Activated gamma-delta T cell treated with Interleukin-2 at 50 U/mL for 16 hours (primary cell): ENCODE measurements around the gene CMAS.
"Not testable (repeated sequence)": the region's sequence is repeated elsewhere in the genome, so short reads cannot be mapped to it uniquely, and the experiment has no call there.

Source experiments
- DNase-seq: peaks from one replicate; pipeline ENCODE4 v3.0.0-alpha.2; 2020

Gene CMAS

DNA sequence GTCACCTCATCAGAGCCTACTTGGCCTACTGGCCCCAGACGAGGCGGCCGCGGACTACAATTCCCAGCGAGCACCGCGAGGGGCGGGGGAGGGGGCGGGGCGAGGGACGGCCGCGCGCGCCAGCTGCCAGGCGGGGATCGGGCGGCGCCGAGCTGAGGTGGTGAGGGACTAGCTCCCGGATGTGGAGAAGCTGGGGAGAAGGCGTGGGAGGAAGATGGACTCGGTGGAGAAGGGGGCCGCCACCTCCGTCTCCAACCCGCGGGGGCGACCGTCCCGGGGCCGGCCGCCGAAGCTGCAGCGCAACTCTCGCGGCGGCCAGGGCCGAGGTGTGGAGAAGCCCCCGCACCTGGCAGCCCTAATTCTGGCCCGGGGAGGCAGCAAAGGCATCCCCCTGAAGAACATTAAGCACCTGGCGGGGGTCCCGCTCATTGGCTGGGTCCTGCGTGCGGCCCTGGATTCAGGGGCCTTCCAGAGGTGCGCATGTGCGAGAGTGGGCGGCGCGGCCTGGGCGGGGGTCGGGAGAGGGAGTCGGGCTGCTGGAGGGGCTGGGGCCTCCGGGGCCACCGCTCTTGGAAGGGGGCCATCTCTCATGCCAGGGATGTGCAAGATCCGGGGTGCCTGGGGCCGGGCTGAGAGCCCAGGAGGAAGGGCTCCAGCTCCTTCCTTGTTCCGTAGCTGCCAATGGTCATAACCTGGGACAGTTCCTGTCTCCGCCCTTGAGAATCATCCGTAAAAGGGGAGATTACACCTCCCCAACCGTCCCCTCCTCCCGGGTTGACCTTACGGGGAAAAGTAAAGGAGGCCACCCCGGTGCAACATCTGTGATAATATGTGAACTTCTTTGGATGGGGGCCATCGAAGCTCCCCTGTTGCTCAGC lies at the start of gene CMAS:
Gene CMAS (plus strand): TSS at position 129 of the 878 bp plus-strand sequence. CDS start 86 bp downstream, at position 215.
- peak; percentile 75 for DNase-seq

DNA sequence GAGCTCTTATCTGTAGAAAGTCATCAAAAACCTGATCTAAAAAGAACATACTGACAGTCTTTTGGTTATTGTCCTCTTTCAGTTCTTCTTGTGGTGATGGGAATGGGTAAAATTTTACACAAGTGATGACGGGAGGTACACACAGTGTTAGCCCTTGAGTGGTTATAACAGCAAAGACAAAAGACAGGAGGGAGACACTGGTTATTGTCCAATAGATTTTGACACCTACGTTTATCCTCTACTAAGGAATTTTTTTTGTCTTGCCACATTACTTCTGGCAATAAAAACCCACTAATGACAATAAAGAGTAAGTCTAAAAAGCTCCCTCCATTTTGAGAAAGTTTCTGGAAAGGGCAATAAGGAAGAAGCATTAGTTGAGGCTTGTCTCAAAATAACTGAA lies 47.7 kb upstream of the CMAS start:
- DNase-seq: no peak

DNA sequence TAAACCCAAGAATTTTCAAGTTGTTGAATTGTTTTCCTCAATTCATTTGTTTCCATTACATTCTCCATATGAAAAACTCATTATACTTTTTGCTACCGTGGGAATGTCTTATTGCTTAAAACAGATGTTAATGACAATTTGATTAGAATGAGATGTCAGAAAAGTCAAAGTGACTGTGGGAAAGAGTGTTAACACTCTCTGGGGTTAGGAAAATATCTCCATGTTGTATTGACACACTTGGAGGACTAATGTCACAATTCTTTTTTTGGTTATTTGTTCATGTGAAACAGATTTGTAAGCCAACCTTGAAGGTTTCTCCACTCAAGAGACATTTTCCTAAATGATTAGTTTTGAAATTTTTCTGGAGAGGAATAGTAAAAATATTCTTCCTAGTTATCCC lies 47.2 kb upstream of the CMAS start:
- no peak for DNase-seq

DNA sequence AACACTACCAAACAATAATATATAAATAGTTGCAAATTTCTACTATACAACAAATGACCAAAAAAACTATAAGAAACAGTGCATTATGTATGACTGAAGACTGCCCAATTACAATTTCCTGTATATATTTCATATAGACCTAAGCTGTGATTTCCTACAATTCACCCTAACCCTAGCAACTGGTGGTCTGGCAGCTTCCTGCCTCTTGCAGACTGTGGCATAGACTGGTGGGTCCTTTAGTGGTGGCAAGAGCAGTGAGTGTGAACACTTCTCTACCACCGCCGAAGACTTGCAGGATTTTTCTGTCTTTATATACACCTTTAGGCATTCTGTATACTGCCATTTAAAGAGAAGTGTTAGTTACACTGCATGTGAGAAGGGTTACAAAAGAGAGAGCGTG lies 43.6 kb upstream of the CMAS start:
- DNase-seq: no peak

DNA sequence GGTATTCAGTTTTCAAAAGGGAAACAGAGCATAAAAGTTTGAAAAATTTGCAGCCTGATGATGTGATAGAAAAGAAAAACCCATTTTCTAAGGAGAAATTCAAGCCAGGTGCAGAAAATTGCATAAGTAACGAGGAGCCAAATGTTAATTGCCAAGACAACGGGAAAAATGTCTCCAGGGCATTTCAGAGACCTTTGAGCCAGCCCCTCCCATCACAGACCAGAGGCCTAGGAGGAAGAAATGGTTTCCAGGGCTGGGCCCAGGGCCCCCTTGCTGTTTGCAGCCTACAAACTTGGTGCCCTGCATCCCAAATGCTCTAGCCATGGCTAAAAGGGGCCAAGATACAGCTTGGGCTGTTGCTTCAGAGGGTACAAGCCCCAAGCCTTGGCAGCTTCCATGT lies 38.2 kb upstream of the CMAS start:
- not testable (repeated sequence) for DNase-seq

DNA sequence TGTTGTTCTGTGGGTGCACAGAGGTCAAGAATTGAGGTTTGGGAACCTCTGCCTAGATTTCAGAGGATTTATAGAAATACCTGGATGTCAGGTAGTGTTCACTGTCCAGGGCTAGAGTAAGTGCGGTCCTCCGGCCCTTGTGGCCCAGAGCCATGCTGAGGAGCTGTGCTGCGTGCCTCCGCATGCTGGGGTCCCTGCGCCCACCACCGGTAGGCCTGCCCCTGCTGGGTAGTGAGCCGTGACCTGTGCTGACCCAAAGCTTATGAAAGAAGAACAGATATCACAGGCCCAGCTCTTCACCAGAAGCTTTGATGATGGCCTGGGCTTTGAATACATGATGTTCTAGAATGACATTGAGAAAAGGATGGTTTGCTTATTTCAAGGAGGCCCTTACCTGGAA lies 37.8 kb upstream of the CMAS start:
- DNase-seq: no peak

DNA sequence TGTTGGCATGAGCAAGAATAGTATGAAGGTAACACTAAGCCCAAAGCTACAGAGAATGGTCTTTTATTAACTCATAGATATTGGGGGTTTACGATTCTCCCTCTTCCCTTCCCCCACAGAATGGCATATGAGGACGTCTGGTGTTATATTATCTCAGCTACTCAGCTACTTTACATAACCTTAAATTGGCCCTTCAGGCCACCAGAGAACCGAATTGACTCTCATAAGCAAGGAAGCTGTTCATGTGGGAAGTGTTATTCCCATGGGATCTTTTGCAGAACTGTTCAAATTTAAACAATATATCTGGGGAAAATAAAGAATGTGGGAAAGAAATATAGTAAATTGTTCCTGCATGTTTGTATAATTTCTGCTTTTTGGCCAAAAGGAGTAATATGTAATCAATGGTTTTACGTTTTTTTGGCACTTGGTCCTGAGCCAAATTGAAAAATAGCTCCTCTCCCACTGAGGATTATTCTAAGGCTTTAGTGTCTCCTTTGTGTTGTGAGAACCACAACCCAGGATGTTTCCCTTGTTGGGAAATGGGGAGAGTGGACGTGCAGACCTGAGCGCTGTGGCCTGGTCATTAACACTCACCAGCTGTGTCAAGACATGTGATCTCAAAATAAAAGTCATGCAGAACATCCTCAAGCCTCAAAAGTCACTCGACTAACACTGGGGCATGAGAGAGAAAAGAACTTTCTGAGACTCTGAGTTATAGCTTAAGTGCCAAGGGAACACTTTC lies 31.8 kb upstream of the CMAS start:
- no peak for DNase-seq

DNA sequence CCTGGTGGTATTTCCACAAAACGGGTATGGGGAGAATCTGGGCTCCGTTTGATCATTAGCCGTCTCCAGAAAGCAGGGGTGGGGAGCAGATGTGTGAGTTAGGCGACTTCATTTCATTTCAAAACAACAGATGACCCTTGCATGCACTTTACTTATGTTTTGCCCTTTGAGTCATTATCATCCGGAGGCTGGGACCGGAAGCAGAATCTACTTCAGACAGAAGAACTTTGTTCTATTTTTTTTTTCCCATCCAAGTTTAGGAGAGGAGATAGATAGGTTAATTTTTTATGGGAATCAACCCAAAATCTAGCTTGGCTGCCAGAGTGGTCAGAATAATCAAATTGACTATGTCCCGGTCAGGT lies 31.3 kb upstream of the CMAS start:
- no peak for DNase-seq

DNA sequence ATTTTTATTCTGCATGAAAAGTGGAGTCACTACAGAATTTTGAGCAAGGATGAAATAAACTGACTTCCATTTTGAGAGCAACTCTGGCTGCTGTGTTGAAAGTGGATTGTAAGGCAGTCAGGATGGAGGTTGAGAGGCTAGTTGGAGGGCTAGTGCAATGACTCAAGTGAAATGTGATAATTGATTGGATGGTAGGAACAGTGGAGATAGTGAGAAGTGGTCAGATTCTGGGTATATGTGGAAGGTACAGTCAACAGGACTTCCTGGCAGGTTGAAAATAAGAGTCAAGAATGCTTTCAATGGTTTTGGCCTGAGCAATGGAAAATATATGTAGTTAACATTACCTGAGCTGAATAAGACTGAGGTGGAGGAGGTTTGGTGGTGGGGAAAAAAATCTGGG lies 29.0 kb upstream of the CMAS start:
- no peak for DNase-seq

DNA sequence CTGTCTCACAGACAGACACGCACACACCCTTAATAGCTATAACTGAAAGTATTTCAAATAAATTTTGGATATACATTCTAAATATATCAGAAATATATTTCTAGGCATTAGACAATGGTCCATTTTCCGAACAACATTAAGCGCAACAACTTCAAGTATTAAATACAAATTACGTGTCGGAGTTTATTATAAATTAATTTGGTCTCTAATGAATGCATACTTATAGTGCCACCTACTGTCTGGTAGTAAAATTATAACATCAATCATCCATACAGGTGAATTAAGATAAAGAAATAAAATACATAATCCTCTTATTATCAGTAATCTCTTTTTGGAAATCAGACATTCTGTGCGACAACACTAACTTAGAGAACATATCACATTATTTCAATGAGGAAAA lies 27.2 kb upstream of the CMAS start:
- no peak for DNase-seq

DNA sequence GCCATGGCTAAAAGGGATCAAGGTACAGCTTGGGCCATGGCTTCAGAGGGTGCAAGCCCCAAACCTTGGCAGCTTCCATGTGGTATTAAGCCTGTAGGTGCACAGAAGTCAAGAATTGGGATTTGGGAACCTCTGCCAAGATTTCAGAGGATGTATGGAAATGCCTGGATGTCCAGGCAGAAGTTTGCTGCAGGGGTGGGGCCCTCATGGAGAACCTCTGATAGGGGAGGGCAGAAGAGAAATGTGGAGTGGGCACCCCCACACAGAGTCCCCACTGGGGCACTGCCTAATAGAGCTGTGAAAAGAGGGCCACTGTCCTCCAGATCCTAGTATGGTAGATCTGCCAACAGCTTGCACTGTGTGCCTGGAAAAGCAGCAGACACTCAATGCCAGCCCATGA lies 22.5 kb upstream of the CMAS start:
- not testable (repeated sequence) for DNase-seq

DNA sequence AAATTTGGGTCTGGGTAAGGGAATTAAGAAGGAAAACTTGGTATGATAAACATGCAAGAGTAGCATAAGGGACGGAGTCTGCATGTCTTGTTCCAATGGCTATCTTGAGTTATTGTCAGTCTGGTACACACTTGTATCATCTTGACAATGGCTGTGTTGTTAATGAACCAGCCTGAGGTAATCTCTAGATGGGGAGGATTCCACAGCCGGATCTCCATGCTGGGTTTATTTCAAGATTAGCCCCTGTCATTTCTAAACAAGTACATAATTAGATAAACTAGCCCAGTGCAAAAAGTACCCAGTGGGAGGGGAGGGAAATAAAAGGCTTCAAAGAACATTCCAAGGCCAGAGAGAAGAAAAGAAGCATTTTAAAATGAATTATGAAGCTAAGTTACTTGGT lies 16.5 kb upstream of the CMAS start:
- DNase-seq: no peak

DNA sequence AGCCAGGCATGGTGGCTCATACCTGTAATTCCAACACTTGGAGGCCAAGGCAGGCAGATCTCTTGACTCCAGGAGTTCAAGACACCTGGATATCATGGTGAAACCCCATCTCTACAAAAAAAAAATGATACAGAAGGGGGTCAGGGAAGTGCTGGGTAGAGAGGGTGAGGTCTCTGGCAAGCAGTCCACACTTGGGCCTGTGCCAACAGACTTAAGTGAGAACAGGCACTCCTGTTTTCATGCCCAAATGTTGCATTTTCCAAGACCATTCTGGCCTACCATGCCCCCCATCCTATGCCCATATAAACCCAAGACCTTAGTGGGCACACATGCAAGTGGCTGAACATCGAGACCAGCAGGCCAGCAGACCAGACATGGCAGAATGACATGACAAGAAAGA lies 16.0 kb upstream of the CMAS start:
- DNase-seq: no peak

DNA sequence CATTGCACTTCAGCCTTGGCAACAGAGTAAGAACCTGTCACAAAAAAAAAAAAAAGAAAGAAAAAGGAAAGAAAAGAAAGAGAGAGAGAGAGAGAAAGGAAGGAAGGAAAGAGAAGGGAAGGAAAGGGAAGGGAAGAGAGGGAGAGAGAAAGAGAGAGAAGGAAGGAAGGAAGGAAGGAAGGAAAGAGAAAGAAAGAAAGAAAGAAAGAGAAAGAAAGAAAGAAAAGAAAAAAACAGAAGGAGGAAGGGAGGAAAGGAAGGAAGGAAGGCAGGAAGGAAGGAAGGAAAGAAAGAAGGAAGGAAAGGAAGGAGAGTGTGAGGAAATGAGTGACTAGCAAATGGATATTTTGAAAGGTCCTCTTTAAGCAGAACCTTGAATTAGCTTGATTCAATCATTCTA lies 13.3 kb upstream of the CMAS start:
- no peak for DNase-seq

DNA sequence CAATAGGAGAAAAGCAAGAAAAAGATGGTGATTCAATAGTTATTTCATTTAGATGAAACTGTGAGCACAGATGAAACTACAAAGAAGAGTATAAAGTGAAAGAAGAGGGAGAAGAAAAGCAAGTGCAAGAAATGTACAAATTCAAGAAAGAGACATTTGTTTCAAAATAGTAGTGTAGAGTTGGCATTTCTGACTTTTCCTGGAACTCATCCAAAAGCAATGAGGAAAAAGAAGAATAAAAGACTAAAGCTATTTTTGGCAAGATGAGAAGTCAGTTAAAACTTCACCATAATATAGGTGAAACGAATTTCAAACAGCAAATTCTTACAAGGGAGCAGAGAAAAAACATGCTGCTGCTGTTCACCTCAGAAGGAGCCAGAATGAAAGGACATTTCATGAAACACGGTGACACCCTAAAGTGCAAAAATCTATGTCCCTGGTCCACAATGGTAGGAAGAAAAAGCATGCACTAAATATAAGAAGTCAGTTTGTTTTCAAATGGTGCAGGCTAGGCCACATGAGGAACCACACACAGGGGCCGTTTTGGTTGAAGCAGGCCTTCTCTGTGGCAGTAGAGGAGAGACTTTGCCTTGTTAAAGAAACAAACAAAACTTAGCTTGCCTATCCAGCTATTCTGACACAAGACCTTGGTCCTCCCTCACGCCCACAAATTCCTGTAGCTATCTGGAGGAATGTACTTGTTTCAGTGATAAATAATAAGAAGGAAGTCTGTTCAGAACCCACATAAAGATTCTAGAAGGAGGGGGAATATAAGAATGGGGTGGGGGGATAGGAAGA lies 11.1 kb upstream of the CMAS start:
- no peak for DNase-seq

DNA sequence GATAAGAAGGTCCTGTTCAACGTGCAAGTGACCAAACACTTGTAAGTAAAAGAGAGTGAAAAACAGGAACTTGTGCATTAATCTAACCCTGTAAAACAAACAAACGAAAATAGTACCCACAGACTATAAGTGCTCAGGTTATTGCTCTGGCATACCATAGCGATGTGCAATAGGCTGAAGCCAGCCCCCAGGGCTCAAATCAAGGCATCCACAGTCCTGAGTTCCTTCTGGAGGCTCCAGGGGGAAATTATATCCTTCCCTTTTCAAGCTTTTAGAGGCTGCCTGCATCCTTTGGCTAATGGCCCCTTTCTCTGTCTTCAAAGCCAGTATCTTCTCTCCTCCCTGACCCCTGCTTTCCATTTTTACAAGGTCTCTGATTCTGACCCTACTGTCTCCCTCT lies 8.1 kb upstream of the CMAS start:
- no peak for DNase-seq

DNA sequence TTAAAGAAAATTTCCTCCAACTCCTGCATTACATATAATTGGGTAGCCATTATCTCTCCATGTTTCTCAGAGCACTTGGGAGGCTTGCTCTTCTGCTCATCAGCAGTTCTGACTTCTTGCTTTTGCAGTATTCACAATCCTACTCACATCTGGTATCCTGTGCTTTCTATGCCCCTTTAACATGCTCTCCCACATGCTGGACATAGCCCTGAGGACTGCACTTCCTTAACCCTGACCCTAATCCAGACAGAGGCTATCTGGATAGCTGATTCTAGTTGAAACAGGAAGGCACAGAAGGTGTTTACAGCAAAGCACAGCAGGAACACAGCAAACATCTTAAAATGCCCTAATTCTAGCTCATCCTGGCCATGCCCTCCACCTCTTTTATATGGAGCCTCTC lies 7.3 kb upstream of the CMAS start:
- DNase-seq: no peak

DNA sequence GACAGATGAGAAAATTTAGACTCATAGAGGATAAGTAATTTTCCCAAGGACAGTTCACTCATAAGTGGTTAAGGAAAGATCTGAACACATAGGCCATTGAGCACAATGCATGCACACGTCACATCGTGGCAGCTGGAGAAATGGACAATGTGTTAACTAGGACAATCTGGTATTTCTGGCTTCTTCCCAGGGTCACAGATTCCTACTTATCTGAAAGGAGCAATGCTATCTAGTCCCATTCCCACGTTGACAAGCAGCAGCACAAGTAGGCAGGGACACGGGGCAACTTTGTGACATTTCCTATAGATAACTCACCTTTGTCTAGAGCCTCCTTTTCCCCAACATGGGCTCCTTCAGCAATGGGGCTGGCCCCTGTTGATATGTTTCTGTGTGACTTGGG lies 6.7 kb upstream of the CMAS start:
- no peak for DNase-seq

DNA sequence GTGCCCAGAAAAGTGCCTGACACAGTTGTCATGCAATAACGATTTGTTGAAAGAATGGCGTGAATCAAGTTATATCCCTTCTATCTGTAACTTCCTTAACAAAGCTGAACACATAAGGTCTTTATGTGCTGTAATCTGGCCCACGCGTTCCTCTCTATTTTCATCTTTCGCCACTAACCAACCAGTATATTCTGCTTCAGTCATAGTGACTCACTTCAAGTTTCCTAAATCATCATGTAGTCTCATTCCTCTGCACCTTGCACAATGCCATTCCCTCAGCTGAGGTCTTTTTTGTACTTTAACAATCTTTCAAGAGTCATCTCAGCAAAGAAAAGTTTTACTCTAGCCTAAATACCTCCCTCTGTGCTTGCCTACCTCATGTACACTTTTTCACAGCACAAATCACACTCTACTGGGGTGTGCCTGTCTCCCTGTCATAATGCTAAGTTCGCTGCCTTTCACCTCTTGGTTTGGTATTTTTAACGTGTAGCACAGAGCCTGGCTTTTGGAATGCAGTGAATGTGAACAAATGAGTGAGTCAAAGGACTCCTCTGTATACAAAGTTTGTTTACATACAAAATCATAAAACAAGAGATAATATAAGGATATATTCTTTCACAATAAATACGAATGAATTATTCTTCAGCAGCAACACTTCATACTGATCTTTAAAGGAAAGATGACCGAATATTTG lies 2.9 kb upstream of the CMAS start:
- DNase-seq: no peak

DNA sequence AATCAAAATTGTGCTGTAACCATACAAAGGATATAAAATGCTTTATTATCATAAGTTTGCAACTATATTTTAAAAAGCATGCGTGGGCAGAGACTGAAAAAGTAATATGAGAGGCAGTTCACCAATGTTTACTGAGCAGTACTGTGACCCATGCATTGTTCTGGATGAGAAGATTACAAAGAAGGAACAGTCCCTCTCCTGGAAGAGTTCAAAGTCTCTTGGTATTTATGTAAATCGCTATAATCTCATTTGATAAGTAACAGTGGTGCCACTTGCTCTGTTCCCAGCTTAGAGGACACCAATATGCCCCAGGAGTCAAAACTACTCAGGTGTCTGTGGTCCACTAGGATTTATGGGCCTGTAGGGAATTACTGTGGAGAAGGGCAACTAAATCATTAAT lies 2.1 kb upstream of the CMAS start:
- DNase-seq: no peak

DNA sequence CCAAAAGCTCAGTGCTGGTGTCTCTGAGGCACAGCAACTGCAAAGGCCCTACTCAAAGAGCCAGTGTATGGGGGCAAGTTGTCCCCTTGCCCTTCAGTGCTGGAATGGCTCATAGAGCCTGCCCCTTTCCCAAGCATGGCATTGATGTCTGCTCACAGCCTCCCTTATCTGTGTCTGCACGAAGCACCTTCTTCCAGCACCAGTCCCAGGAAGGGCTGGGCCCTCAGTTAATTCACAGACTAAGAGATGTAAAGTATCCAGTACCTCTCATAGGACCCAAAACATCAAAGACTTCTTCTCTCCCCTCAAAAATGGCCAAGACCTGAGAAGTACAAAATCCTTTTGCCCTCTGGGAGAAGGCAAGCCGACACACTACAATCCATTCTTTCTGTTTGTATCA lies 1.6 kb upstream of the CMAS start:
- DNase-seq: no peak

DNA sequence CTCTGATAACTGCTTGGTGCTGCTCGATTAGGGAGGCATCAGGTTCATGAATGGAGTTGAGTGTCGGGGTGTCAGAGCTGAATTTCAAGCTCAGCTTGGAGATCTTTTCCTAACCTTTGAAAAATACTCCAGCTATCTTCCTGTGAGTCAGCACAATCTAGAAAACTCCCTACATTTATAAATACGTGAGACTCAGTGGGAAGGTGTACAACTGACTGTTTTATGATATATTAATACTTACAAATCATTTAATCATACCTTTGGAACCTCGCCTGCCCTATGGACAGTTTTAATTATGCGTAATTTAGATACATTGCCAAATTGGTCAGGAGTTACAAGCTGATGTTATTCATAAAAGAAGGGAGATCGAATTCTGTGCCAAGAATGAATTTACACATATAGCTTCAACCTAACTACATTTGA lies 961 bp downstream of the CMAS start:
- no peak for DNase-seq

DNA sequence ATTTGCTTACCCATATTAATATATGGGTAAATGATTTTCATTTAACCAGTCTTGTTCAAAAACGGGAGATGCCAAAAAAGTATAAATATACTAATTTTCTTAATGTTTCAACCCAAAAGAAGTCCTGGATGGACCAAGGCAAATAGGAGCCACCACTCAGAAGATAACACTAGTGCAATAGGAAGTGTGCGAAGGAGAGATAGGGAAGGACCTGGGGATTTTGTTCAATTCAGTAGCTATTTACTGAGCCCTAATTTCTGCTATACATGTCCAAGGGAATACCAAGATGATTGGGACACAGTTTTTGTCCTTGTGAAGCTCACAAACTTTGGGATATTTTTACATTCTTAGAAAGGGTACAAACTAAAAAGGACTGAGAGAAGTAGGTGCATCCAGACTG lies 1.5 kb downstream of the CMAS start:
- DNase-seq: no peak
